WTC11 (cell line): ENCODE data around the gene PRTFDC1.

ENCODE experiments used
- ARID4B ChIP-seq: sonication (generic); formaldehyde crosslinking; IDR thresholded peaks from 2 replicates; pipeline ENCODE4 v1.8.0; 2023; ENCODE audit warnings: missing genetic modification reagents, mild to moderate bottlenecking, borderline replicate concordance
- ATF6 ChIP-seq: sonication (generic); formaldehyde crosslinking; IDR thresholded peaks from 2 replicates; pipeline ENCODE4 v1.8.1; 2023; ENCODE audit warnings: mild to moderate bottlenecking, missing genetic modification reagents
- CREB1 ChIP-seq: sonication (generic); formaldehyde crosslinking; IDR thresholded peaks from 2 replicates; pipeline ENCODE4 v1.8.0; 2023; ENCODE audit warnings: mild to moderate bottlenecking, missing genetic modification reagents
- CTCF ChIP-seq: fragments of 200-600 bp; IDR thresholded peaks from 2 replicates; pipeline ENCODE4 v1.8.0; 2022; ENCODE audit warnings: antibody characterized with exemption
- IRF1 ChIP-seq: sonication (generic); formaldehyde crosslinking; IDR thresholded peaks from 2 replicates; pipeline ENCODE4 v1.8.0; 2023; ENCODE audit warnings: missing genetic modification reagents
- MAX ChIP-seq: sonication (generic); formaldehyde crosslinking; IDR thresholded peaks from 2 replicates; pipeline ENCODE4 v1.8.0; 2022; ENCODE audit warnings: mild to moderate bottlenecking, missing genetic modification reagents
- NR3C1 ChIP-seq: sonication (generic); formaldehyde crosslinking; conservative IDR thresholded peaks from 2 replicates; pipeline ENCODE4 v1.8.1; 2023; ENCODE audit warnings: low read depth, mild to moderate bottlenecking, missing genetic modification reagents
- TEAD4 ChIP-seq: sonication (generic); formaldehyde crosslinking; IDR thresholded peaks from 2 replicates; pipeline ENCODE4 v1.8.0; 2022; ENCODE audit warnings: mild to moderate bottlenecking, missing genetic modification reagents
- USF2 ChIP-seq: sonication (generic); formaldehyde crosslinking; IDR thresholded peaks from 2 replicates; pipeline ENCODE4 v1.8.1; 2023; ENCODE audit warnings: mild to moderate bottlenecking, missing genetic modification reagents, moderate library complexity
- ZNF263 ChIP-seq: sonication (generic); formaldehyde crosslinking; IDR thresholded peaks from 2 replicates; pipeline ENCODE4 v1.8.1; 2022; ENCODE audit warnings: low read depth, mild to moderate bottlenecking, moderate library complexity, missing genetic modification reagents
- ZNF416 ChIP-seq: fragments of 250-450 bp; sonication (Bioruptor Pico); IDR thresholded peaks from 2 replicates; pipeline ENCODE4 v1.9.0; 2021; ENCODE audit warnings: mild to moderate bottlenecking, inconsistent platforms

GRCh38 chr10:24929056-24929544 is 23.3 kb downstream of the PRTFDC1 start:
- TF ChIP-seq ZNF416 (no peak), CTCF (no peak), ZNF263 (CRISPR knock-in tag) (no peak), USF2 (CRISPR knock-in tag) (no peak), ARID4B (CRISPR knock-in tag) (no peak), NR3C1 (CRISPR knock-in tag) (no peak), IRF1 (CRISPR knock-in tag) (no peak), ATF6 (CRISPR knock-in tag) (no peak), CREB1 (CRISPR knock-in tag) (no peak), MAX (no peak), TEAD4 (no peak)
